Measurements from ENCODE around the gene COPS3.

The COPS3 gene

DNA sequence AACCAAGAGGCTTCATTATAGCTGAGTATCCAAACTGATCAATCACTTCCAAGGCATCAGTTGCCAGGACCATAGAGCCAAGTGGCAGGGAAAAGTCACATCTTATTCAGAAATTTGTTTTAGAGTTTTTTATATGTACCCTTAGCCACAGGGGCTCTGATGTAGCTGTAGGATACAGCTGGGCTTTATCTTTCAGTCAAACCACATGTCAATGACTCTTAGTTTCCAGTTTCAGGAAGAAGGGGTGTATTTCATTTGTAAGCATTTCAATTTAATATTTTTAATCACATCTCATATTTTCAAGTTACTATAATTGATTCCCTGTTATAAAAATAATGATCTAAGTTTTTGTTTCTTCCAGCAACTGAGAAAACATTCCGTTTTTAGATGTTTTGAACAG is 41.2 kb downstream of the COPS3 start:
- no peak for DNase-seq

DNA sequence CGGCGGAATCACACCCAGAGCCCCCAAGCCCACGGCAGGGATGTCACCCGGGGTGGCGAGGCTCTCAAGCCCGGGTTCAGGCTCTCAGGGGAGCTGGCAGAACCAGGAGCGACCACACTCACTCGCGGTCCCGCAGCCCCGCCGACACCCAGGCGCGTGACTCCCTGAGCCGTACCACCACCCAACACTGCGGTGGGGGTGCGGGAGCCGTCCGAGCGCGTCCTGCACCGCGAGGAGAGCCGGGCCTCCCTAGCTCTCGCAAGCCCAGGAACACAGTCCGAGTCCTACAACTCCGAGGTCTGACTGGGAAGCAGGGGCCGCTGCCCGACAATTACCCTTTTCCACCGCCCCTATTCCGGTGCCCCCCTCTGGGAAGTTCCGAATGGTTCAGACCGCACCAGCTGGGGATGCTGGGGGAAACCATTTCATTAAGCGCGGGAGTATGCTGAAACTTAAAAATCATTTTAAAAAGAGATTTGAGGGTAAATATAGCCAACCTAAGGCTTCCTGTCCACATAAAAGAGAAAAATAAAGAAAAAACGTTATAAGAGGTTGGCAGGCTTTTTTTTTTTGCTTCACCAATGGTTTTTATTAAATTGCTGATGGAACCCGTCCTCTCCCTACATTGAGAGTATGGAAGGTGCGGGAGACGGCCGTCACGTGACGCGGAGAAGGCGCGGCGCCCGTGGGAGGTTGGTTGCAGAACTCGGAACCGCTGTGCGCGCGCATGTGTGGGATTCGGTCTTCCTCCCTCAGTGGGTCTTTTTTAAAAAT is 43.8 kb downstream of the COPS3 start, which contains the start of gene FLCN:
Gene FLCN (minus strand): TSS at position 143 of the 774 bp plus-strand sequence. CDS start 9,031 bp downstream, outside the sequence.
- DNase-seq = peak; percentile 83

DNA sequence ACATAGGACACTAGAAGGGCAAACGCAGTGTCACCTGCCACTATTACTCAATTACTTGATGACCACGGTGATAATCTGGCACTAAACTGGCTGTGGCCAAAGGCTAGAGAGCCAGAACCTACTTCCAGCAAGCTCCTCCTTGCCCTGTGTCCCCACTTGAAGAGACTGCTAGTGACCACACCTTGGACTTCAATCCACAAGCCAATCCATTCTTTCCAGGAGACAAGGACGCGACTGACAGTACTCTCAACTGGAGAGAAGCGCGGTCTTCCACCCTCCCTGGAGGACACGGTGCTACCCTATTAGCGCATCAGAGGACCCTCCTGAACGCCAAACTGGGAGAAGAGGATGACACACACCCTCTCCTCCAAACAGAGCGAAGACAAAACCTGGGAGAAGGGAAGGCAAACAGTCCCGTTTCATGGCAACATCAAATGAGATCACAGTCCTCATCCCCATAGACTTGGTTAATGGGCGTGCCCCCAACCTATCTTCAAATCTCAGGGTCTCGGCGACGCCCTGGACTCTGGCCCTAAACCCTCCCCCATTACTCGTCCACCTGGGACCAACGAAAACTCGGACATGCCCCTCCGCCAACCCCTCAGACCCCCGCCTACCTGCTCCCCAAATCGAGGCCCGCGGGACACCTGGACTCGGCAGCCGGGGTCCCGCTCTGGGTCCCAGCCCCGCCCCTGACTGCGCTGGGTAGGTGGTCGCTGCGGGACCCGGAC is 44.6 kb downstream of the COPS3 start:
- no peak for DNase-seq

DNA sequence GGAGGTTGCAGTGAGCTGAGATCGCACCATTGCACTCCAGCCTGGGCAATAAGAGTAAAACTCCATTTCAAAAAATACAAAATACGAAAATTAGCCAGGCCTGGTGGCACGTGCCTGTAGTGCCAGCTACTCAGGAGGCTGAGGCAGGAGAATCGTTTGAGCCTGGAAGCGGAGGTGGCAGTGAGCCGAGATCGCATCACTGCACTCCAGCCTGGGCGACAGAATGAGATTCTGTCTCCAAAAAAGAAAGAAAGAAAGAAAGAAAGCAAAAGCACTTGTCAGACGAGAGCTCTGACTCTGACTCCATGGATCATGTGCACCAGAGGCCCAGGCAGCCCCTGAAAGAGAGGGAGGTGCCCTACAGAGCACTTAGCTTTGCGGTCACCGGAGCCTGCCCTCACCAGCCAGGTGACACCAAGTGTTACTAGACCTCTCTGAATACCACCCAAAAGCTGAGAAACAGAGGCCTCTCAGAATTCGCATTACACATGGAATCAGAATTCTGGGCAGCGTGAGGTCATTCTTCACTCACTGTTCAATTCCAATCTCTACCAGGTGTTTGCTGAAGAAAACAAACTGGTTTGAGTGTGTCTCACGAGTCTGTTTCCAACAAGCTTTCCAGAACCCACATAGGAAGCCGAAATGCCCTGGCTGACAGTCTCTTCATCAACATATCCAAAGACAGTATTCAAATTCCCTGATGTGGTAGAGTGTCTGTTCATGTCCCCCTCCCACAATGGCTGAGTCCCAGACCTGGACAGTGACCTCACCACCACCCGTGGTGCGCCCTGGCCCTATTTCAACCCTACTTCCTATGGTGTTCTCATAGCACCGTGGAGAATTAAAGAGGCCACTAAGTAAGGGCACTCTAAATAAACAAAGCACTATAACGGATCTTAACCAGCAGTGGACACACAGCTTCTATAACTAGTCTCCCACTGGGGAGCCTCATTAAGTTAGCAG is 45.6 kb downstream of the COPS3 start:
- DNase-seq = no peak

DNA sequence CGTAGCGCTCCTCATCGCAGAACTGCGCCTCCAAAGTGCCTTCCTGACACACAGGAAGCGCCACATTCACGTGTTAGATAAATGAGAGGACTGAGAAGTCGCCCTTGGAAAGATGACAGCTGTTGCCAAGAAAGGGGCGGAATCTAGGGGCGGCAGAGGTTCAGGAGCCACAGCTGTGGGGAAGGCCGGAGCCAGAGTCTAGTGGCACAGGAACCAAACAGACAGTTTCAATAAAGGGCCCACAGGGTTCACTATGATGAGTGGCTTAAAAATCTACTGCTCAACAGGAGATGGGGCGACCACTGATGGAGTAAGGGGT is 48.8 kb downstream of the COPS3 start:
- DNase-seq = no peak

DNA sequence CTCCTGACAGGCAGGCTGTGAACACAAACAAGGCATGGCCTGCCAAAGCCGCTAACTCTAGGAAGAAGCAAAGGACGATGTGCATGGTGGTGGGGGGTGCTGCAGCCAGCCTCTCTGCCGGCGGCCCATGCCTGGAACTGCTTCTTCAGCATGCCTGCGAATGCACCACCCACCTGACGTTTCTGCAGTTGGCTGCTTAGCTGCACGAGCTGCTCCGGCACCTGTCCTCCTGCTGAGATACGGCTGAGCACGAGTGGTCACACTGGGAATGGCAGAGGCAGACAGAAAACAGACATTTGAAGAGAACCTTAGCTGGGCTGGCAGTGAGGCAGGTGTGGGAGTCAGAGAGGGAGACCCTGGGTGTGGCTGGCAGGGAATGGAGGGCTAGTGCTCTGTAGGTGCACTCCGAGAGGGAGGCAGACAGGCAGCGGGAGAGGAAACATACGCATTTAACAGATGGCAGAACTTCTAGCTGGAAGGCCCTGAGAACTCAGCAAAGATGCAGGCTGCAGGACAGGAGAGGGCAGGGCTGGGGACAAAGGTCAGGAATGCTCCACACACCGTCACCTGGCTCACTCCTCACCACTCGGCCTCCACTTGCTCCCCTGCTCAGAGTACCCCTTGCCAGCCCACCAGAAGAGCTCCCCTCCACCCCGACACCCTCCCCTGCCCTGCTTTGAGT is 49.3 kb downstream of the COPS3 start:
- DNase-seq = no peak

DNA sequence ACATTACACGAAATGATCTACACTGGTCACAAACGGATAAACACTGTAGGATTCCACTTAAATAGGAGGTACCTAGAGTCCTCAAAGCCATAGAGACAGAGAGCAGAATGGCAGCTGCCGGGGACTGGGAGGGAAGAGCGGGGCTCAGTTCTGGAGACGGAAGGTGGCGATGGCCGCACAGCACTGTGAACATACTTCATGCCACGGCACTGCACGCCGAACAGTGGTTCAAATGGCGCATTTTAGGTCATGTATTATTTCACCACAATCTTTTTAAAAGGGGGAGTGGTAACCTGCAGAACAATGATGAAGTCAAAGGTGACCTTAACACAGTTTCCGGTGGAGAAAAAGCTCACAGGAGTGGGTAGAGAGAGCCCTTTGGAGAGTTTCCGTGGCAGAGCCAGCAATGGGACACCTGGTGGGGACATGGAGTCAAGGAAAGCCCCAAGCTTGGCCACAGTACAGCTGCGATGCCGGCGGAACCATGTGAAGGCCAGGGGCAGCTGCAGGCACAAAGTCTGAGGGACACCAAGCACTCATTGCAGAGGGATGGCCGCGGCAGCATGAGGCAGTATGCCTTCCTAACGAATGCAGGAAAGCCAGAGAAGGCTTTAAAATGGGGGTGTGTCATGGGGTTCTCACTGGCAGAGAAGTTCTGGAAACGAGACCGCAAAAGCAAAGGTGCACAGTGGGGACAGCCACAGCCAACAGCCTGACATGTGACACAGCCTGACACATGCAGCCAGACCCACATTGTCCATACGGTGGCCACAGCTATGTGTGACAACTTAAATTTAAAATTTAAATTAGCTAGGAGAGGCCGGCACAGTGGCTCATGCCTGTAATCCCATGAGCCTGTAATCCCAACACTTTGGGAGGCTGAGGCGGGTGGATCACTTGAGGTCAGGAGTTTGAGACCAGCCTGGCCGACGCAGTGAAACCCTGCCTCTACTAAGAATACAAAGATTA is 51.3 kb downstream of the COPS3 start:
- no peak for DNase-seq

DNA sequence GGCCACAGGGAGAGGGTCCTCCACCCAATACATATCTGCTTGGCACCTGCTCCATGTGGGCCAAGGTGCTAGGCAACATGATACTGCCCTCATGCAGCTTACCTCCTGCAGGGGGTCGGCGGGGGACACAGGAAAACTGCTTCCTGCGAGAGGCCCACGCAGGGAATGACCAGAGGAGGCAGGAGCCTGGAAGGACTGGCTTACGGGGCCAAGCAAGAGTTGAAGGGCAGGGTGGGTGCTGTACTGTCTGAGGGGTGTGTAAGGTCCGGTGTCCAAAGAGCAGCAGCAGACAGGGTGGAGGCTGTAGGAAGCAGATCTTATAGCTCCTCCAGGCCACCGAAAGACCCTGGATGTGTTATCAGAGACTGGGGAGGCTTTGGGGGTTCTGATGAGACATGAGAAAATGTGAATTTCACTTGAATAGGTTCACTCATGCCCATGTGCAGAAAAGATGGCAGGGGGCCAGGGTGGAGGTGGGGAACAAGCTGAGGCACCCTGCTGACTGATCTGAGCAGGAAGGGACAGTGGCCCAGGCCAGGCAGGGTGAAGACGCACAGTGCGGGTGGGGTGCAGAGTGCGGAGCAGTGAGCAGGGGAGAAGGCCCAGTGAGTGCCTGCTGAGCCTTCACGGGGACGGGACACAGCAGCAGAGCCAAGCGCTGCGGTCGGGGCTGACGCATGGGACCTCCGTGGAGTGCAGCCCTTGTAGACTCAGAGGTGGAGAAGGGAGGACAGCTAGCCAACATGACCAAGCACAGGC is 52.3 kb downstream of the COPS3 start:
- DNase-seq = no peak

DNA sequence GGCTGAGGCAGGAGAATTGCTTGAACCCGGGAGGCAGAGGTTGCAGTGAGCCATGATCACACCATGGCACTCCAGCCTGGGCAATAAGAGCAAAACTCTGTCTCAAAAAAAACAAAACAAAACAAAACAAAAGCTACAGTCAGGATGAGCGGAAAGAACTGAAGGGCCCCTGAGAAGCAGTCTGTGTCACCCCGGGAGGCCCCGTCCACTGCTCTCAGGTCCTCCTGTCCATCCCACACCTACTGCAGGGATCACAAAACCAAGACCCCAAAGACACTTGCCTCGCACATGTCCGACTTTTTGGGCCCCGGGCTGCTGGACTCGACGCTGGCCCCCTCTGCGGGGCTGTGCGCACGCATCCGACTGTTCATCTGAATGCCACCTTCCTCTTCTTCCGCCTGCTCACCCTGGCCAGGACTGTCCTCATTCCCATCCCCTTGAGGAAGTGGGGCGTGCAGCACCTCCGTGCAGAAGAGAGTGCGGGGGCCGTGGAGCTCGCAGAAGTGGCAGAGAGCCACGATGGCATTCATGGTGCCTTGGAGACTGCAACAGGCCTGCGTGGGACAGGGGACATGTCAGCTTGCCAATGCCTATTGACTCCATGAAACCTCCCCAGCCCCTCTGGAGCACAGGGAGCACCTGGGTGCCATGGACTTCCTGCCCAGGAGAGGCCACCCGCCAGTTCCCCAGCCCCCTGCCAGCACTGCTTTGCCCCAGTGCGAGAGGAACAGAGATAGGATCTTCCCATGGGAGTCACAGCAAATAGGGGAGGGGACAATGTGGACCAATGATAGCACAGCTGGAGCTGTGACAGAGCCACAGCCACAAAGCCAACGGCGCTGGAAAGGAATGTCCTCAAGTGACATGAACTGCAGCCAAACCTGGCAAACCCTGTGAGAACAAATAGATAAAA is 53.2 kb downstream of the COPS3 start:
- DNase-seq = no peak

DNA sequence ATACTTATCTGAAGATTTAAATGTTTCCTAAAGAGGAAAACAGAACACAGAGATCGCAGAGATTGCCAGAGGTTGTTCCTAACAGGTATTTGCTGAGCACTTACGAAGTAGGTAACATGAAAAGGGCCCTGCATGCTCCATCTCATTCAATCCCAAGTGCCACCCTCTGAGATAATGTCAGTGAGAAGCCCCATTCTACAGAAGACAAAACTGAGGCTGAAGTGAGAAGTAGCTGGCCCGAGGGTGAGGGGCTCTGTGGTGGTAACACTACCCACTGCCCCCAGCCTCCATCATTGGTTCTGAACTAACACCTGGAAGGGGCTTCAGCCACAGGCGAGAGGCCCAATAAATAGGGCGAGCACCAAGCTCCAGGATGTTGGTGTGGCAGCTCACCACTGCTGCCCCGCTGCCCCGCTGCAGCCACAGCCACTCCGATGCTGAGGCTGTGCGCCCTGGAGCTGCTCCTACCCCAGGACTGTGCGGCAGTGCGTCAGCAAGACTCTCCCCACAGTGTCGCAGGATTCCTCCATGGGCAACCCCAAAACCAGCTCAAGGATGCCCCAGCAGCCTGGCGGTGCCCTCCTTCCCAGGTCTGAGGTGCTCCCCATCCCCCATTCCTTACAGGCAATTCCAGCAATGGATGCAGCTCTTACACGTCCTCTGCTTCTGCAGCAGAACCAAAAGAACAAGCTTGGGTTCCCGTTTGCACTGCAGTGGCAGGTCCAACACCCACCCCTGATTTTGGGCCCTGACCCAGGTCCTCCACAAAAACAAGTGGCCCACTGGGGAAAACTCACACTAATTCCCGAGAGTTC is 54.4 kb downstream of the COPS3 start:
- no peak for DNase-seq

DNA sequence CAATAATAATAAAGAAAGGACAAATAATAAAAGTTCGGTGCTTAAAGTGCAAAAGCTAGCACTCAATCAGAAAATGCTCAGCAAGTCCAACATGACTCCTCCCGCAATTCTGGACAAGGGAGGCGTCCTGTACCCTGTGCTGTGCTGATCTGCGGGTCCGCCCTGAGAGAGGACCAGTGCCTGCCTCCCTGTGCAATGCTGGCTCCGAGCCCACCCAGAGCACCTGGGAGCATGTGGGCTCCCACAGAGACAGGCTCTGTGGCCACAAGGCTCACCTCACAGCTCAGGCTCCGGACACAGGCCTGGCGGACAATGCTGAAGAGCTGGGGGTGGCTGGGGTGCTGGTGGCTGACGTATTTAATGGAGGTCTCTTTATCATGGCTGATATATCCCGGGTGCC is 55.1 kb downstream of the COPS3 start:
- no peak for DNase-seq

DNA sequence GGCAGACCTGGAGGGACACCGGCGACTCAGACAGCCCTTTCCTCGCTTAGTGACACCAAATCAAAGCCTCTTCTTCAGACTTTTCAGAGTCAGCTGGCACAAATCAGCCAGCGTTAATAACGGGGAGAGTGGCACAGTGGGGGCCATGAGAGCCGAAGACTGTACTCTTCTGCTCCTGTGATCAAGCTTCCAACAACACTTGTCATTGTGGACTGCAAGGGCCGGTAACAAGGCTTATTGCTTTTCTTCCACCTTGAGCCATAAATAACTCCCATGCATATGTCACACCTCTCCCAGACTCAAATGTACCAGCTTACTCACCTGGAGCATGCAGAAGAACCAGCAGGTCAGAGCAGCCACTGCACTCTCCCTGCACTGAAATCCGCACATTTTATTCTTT is 56.9 kb downstream of the COPS3 start:
- no peak for DNase-seq

DNA sequence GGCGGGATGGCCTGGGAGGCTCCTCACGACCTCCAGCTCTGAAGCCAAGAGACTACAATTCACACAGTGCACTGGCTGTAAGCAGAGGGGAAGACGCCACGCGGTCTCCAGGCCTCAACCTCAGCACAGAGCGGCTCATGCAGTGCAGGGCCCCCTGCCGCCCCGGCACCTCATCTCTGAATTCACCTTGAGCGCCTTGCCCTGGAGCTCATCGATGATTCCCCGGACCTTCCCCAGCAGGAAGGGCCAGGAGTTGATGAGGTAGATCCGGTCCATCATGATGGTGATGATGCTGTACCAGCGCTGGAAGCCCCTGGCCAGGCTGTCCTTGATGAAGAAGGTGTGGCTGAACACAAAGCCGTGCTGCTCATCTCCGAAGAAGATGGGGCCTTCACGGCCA is 57.3 kb downstream of the COPS3 start:
- no peak for DNase-seq

DNA sequence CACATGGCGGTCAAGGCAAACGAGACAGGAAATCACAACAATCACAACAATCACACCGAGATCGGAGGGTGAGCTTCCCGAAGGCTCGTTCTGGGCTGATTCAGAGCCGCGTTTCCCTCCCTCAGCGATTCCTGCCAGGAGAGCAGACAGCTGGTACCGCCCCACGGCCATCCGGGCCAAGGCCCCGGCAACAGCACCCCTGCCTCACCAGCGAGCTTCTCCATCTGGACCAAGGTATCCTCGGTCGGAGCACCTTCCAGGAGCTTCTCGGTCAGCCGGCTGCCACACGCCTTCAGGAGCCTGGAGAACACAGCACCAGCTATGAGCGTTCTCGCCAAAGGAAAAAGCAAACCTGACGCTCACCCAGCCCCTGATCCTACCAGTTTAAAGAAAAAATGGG is 59.7 kb downstream of the COPS3 start:
- DNase-seq = no peak

DNA sequence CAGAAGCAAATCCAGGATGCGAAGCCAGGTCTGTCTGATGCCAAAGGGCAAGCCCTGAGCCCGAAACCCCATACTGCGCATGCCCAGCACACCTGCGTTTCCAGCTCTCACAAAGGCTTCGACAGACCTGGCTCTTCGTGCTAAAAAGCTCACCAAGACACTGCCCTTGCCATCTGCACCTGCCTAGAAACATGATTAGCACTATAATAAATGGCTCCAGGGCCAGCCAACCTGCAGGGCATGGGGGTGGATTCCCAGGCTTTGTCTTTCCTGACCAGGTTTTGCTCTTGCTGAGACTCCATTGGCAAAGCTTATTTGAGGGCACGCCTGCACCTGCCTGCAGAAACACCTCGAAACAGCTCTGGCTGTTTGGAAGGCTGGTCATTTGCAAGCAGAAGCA is 60.5 kb downstream of the COPS3 start:
- DNase-seq = no peak

DNA sequence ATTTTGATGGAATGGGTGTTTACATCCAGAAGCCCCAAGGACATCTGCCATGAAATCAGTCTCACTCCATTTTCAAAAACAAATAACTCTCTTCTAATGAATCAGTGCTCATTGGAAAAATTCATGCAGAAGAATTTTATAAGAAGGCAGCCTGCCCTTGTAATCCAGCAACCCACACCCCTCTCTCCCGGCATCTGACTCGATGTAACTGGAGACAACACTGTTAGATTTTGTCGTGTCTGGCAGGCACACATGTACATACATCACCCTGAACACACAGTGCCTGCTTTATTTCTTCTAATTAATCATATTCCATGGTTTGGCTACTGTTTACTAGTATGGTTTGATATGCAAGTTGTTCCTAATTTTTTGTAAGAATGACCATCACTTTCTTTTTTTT is 63.1 kb downstream of the COPS3 start:
- no peak for DNase-seq

DNA sequence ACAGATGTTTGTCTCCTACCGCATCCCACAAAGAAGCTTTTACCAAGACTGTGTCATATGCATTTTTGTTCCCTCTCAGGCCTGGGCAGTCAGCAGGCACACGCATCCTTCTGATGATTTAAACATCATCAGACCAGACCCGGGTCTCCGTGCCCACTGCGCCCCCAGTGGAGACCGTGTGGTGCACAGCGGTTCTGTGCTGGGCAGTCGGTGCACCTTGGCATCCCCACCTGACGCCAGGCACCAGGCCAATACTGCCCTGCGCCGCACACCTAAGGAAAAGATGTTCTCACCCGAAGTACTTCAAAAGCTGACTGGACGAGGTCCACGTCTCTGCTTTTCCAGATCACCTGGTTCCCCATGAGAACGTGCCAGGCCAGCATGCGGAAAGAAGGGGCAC is 64.3 kb downstream of the COPS3 start:
- DNase-seq = no peak

DNA sequence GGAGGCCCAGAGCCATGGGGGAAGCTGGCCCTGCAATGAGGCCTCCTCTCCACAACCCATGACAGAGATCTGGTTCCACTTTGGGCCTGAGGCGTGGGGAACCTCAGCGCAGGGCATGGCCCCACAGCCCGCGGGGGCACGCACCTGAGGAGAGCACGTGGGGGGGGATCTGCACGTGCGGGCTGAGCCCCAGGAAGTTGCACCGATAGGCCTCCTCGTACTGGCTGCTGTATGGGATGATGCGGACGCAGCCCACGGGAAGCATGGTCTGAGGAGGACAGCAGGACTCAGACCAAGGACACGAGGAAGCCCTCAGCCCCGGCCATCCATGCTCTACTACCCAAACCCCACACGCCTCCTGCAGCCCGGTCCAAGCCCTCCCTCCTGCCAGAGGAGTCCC is 64.8 kb downstream of the COPS3 start:
- DNase-seq = no peak

DNA sequence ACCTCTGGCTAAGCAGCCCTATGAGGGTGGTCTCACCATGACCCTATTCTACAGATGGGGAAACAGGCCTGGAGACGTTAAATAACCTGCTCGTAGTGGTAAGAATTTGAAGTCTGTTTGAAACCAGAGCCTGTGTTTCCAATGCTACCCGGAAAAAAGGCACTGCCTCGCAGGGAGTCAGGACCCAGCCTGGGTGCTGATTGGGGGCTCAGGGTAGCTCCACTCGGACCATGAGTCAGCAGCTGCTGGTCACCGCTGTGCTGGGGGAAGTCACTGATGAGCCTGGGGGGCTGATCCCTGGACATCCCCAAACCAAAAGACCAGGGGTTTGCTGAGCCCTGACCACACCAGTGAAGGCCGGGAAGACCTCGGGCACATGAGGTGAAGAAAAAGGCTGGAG is 65.5 kb downstream of the COPS3 start:
- no peak for DNase-seq
